ENCODE measurements around the gene CAPNS1. TPM values are rescaled to one million over a fixed set of nuclear protein-coding genes. Genes with fewer than 3 reads are reported as not detected.
"Not testable (repeated sequence)": the region's sequence is repeated elsewhere in the genome, so short reads cannot be mapped to it uniquely, and the experiment has no call there.

The CAPNS1 gene
- total and polyA plus RNA-seq, 8 donors, result 93.7 to 575 (median 153) TPM

- TF ChIP-seq POLR2AphosphoS5 (IDR thresholded peaks at IDR 0.05) (no peak), POLR2A (IDR thresholded peaks at IDR 0.05) (no peak), CTCF (IDR thresholded peaks at IDR 0.05) (no peak), EP300 (IDR thresholded peaks at IDR 0.05) (no peak)
- Histone ChIP-seq H3K9me3 (no peaks in the 10 kb centered on the region), H3K27me3 (no peaks in the 10 kb centered on the region), H3K27ac (peak overlapping the region in 4 of 5 donors; percentile 89 to 95 (median 92)), H3K4me1 (peaks cover 0 to 24% (median 18%) of the 10 kb centered on the region in 4 donors), H3K4me3 (peak overlapping the region in 3 of 4 donors; percentile 50 to 57 (median 54)), H3K36me3 (peaks cover 25 to 43% (median 37%) of the 10 kb centered on the region in 4 donors)
- DNase-seq, result no peak
- WGBS, 5 donors, result 90 to 96% (median 94%) methylated on average over 10 of the region's 10 CpGs
- intact Hi-C loops (cut with DNase I; ENCODE audit: low total_unique reads), result no loop called here
These were observed 13.3 kb downstream of the CAPNS1 start for GRCh38 chr19:36153126-36153525.

- H3K4me1 ChIP-seq, result no peaks in the 10 kb centered on the region
- no peaks in the 10 kb centered on the region for H3K27me3 ChIP-seq
- intact Hi-C loops (cut with DNase I; ENCODE audit: low total_unique reads), result no loop called here
- DNase-seq, result no peak
- peaks cover 0 to 15% (median 11%) of the 10 kb centered on the region in 4 donors for H3K36me3 ChIP-seq
- H3K9me3 ChIP-seq, result no peaks in the 10 kb centered on the region
- 81 to 91% (median 89%) methylated on average over 7 of the region's 7 CpGs for WGBS, 5 donors
- no peak overlapping the region for H3K4me3 ChIP-seq
- TF ChIP-seq POLR2A (IDR thresholded peaks at IDR 0.05), result no peak
- TF ChIP-seq POLR2AphosphoS5 (IDR thresholded peaks at IDR 0.05), result no peak
- TF ChIP-seq CTCF (IDR thresholded peaks at IDR 0.05), result no peak
- no peak for TF ChIP-seq EP300 (IDR thresholded peaks at IDR 0.05)
- no peak overlapping the region for H3K27ac ChIP-seq
These were observed 21.1 kb downstream of the CAPNS1 start for GRCh38 chr19:36160821-36161596.

- WGBS, 5 donors, result 92 to 98% (median 96%) methylated on average over 12 of the region's 12 CpGs
- Histone ChIP-seq H3K4me1 (peaks cover 0 to 6% (median 2%) of the 10 kb centered on the region in 4 donors), H3K36me3 (peaks cover 0 to 22% (median 19%) of the 10 kb centered on the region in 4 donors), H3K27me3 (no peaks in the 10 kb centered on the region), H3K4me3 (no peak overlapping the region), H3K9me3 (no peaks in the 10 kb centered on the region), H3K27ac (no peak overlapping the region)
- no peak for TF ChIP-seq POLR2AphosphoS5 (IDR thresholded peaks at IDR 0.05)
- TF ChIP-seq POLR2A (IDR thresholded peaks at IDR 0.05), result no peak
- TF ChIP-seq EP300 (IDR thresholded peaks at IDR 0.05), result no peak
- intact Hi-C loops (cut with DNase I; ENCODE audit: low total_unique reads), result no loop called here
- no peak for DNase-seq
These were observed 23.9 kb downstream of the CAPNS1 start for GRCh38 chr19:36163813-36164212.

- Histone ChIP-seq H3K4me1 (peaks cover 12 to 25% (median 19%) of the 10 kb centered on the region in 4 donors), H3K36me3 (peaks cover 0 to 14% (median 11%) of the 10 kb centered on the region in 4 donors), H3K4me3 (no peak overlapping the region), H3K9me3 (no peaks in the 10 kb centered on the region), H3K27me3 (no peaks in the 10 kb centered on the region), H3K27ac (peak overlapping the region; percentile 59 to 77 (median 75))
- peak; percentile 35 to 50 for DNase-seq
- intact Hi-C loops (cut with DNase I; ENCODE audit: low total_unique reads), result loop anchor here (5.0 kb wide), 1 partner anchor 47 kb away; no protein-coding TSS in a partner anchor
- TF ChIP-seq EP300 (IDR thresholded peaks at IDR 0.05), result no peak
- TF ChIP-seq POLR2AphosphoS5 (IDR thresholded peaks at IDR 0.05), result peak in 2 of 3 donors; percentile 5 to 45
- WGBS, 5 donors, result 20 to 36% (median 24%) methylated on average over 9 of the region's 9 CpGs
These were observed 29.4 kb downstream of the CAPNS1 start for GRCh38 chr19:36169084-36169760.

GRCh38 chr19:36172852-36173251, 33.0 kb downstream of the CAPNS1 start:
- Histone ChIP-seq H3K27ac (no peak overlapping the region), H3K4me3 (no peak overlapping the region), H3K4me1 (peaks cover 12 to 25% (median 19%) of the 10 kb centered on the region in 4 donors), H3K36me3 (no peaks in the 10 kb centered on the region), H3K27me3 (no peaks in the 10 kb centered on the region), H3K9me3 (no peaks in the 10 kb centered on the region)
- TF ChIP-seq CTCF (IDR thresholded peaks at IDR 0.05) (no peak), POLR2AphosphoS5 (IDR thresholded peaks at IDR 0.05) (no peak), EP300 (IDR thresholded peaks at IDR 0.05) (no peak), POLR2A (IDR thresholded peaks at IDR 0.05) (no peak)
- intact Hi-C loops (cut with DNase I; ENCODE audit: low total_unique reads), result no loop called here
- 86 to 95% (median 94%) methylated on average over 5 of the region's 5 CpGs for WGBS, 5 donors
- DNase-seq, result no peak

GRCh38 chr19:36173846-36174245, 34.0 kb downstream of the CAPNS1 start:
- H3K4me1 ChIP-seq, result peaks cover 12 to 18% (median 17%) of the 10 kb centered on the region in 4 donors
- H3K9me3 ChIP-seq; DNase-seq; H3K27me3 ChIP-seq; H3K27ac ChIP-seq; H3K4me3 ChIP-seq; H3K36me3 ChIP-seq; intact Hi-C loops (cut with DNase I; ENCODE audit: low total_unique reads): not testable (repeated sequence)
- 59 to 79% (median 69%) methylated on average over 8 of the region's 8 CpGs for WGBS, 5 donors

GRCh38 chr19:36179077-36179476, 39.2 kb downstream of the CAPNS1 start:
- H3K4me1 ChIP-seq; H3K27ac ChIP-seq; H3K9me3 ChIP-seq; intact Hi-C loops (cut with DNase I; ENCODE audit: low total_unique reads); H3K4me3 ChIP-seq; H3K27me3 ChIP-seq; DNase-seq: not testable (repeated sequence)
- 44 to 73% (median 63%) methylated on average over 2 of the region's 2 CpGs for WGBS, 5 donors
- peaks cover 4 to 18% (median 16%) of the 10 kb centered on the region in 4 donors for H3K36me3 ChIP-seq

Data from stomach (tissue), 9 donors.